Gastroesophageal sphincter (tissue), 4 donors: ENCODE results near the gene INCA1. TPM values are rescaled to one million over a fixed set of nuclear protein-coding genes. Genes with fewer than 3 reads are reported as not detected.

Experiments used
- ATAC-seq: fragments of 150-250 bp; one replicate; pipeline ENCODE4 v1.9.1; 2016; ENCODE audit warnings: mild to moderate bottlenecking, moderate library complexity
- H3K27ac ChIP-seq, 4 donors: fragments of 200-600 bp; sonication (generic) in 3 of 4; 1 replicate in 3 of 4; 2 replicates in 1 of 4; pipeline ENCODE4 v1.5.1; 2016 to 2019
- H3K27me3 ChIP-seq: fragments of 200-600 bp; sonication (generic); one replicate; pipeline ENCODE4 v1.5.1; 2019
- H3K36me3 ChIP-seq, 2 donors: fragments of 200-600 bp; sonication (generic); one replicate each; pipeline ENCODE4 v1.5.1; 2019; ENCODE audit warnings: control low read depth in 1 of 2
- H3K4me1 ChIP-seq, 3 donors: fragments of 200-600 bp; sonication (generic); 1 replicate in 2 of 3; 2 replicates in 1 of 3; pipeline ENCODE4 v1.5.1; 2016 to 2019; ENCODE audit warnings: control low read depth in 2 of 3
- H3K4me3 ChIP-seq, 2 donors: fragments of 200-600 bp; sonication (generic); one replicate each; pipeline ENCODE4 v1.5.1; 2019; ENCODE audit warnings: mild to moderate bottlenecking in 1 of 2, moderate library complexity in 1 of 2
- H3K9me3 ChIP-seq, 3 donors: fragments of 200-600 bp; sonication (generic); one replicate each; pipeline ENCODE4 v1.5.1; 2017 to 2019; ENCODE audit warnings: control low read depth in 2 of 3
- CTCF ChIP-seq, 4 experiments: fragments of 200-600 bp in 2 of 4; fragments of 450-650 bp in 2 of 4; sonication (generic) in 1 of 4; IDR thresholded peaks; one replicate each; pipeline ENCODE4 v1.5.1; 2017 to 2019; ENCODE audit warnings: antibody characterized with exemption in 4 of 4, mild to moderate bottlenecking in 2 of 4, moderate library complexity in 2 of 4
- EP300 ChIP-seq: sonication (generic); formaldehyde crosslinking; IDR thresholded peaks from one replicate; pipeline ENCODE4 v1.6.1; 2017; ENCODE audit warnings: antibody characterized with exemption, mild to moderate bottlenecking
- POLR2A ChIP-seq, 2 donors: fragments of 450-650 bp; IDR thresholded peaks; one replicate each; pipeline ENCODE4 v1.6.1; 2017; ENCODE audit warnings: antibody characterized with exemption in 2 of 2, mild to moderate bottlenecking in 2 of 2, moderate library complexity in 1 of 2
- POLR2AphosphoS5 ChIP-seq: sonication (generic); formaldehyde crosslinking; IDR thresholded peaks from one replicate; pipeline ENCODE4 v1.6.1; 2017; ENCODE audit warnings: antibody characterized with exemption
- WGBS, 2 donors: methylation state at CpG; one replicate each; pipeline ENCODE4 v1.1.5; 2018; ENCODE audit warnings: low coverage in 1 of 2; 5-methylcytosine and 5-hydroxymethylcytosine counted together
- total RNA-seq, 4 donors: library from RNA; depleted of rRNA; stranded (reverse); fragments of >200 nt; gene quantifications; one replicate each; pipeline ENCODE4 v1.1.0, GENCODE V29; 2016

The INCA1 gene
- total RNA-seq, 4 donors from 2014 or later = 0.93 to 4.4 (median 3.8) TPM; not detected in 1

GRCh38 chr17:4970273-4970672, 27.0 kb downstream of the INCA1 start:
- peak overlapping the region in 3 of 4 donors; percentile 94 to 95 (median 95) for H3K27ac ChIP-seq
- 60% methylated on average over 1 of the region's 8 CpGs; no CpG with 5 or more reads in 1 of the 2 donors for WGBS, 2 donors

DNA sequence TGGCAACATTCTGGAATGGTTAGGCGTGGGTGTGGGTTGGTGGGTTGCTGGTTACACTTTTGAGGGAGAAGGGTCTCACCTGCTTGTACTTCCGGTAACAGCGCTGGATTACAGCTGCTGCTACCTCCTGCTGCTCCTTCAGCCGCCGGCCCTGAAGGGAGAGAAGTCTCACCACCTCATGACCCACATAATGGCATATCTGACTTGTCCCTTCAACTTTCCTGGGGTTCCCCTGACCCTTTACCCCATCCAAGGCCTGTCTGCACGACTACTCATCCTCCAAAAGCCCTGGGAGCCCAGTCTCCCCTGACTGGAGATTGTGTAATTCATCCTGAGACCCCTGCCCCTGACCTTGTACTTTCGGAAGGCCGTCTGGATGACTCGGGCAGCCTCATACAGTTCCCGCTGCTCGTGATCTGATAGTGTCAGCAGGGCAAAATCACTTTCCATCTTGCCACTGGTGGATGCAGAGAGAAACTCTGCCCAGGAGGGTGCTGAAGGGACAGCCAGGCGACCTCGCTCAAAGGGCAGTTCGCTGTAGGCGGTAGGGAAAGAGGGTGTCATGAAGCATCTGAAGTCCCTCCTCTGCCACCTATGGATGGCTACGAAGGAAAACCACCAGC, 27.7 kb downstream of the INCA1 start:
- H3K36me3 ChIP-seq = peaks cover 0 to 49% of the 10 kb centered on the region in 2 donors
- peak overlapping the region in 1 of 2 donors; percentile 76 for H3K4me3 ChIP-seq
- H3K9me3 ChIP-seq = no peaks in the 10 kb centered on the region
- peak overlapping the region; percentile 77 to 95 (median 94) for H3K27ac ChIP-seq
- H3K4me1 ChIP-seq = peaks cover 3 to 80% (median 33%) of the 10 kb centered on the region in 3 donors
- 51 to 61% methylated on average over 6 to 8 of the region's 16 CpGs for WGBS, 2 donors
- no peaks in the 10 kb centered on the region for H3K27me3 ChIP-seq
- TF ChIP-seq EP300 (no peak), POLR2AphosphoS5 (no peak)
- ATAC-seq = no peak

More at GRCh38 chr17:4970273-4970672, 27.0 kb downstream of the INCA1 start:
- H3K27me3 ChIP-seq = no peaks in the 10 kb centered on the region
- TF ChIP-seq POLR2AphosphoS5 (no peak), EP300 (no peak), POLR2A (IDR thresholded peaks at IDR 0.05) (no peak), CTCF (IDR thresholded peaks at IDR 0.05) (no peak)
- no peak overlapping the region for H3K4me3 ChIP-seq
- peaks cover 0 to 52% of the 10 kb centered on the region in 2 donors for H3K36me3 ChIP-seq
- ATAC-seq = no peak
- no peaks in the 10 kb centered on the region for H3K9me3 ChIP-seq
- peaks cover 3 to 78% (median 33%) of the 10 kb centered on the region in 3 donors for H3K4me1 ChIP-seq

GRCh38 chr17:4969047-4969550, 28.2 kb downstream of the INCA1 start:
- Histone ChIP-seq H3K36me3 (peaks cover 0 to 43% of the 10 kb centered on the region in 2 donors), H3K27me3 (no peaks in the 10 kb centered on the region), H3K27ac (peak overlapping the region; percentile 77 to 95 (median 94)), H3K9me3 (no peaks in the 10 kb centered on the region), H3K4me1 (peaks cover 3 to 74% (median 32%) of the 10 kb centered on the region in 3 donors), H3K4me3 (peak overlapping the region; percentile 31 to 76)
- peak; percentile 81 for TF ChIP-seq POLR2AphosphoS5
- TF ChIP-seq EP300 = no peak
- WGBS, 2 donors = 47% methylated on average over 11 of the region's 15 CpGs; no CpG with 5 or more reads in 1 of the 2 donors
- no peak for ATAC-seq

DNA sequence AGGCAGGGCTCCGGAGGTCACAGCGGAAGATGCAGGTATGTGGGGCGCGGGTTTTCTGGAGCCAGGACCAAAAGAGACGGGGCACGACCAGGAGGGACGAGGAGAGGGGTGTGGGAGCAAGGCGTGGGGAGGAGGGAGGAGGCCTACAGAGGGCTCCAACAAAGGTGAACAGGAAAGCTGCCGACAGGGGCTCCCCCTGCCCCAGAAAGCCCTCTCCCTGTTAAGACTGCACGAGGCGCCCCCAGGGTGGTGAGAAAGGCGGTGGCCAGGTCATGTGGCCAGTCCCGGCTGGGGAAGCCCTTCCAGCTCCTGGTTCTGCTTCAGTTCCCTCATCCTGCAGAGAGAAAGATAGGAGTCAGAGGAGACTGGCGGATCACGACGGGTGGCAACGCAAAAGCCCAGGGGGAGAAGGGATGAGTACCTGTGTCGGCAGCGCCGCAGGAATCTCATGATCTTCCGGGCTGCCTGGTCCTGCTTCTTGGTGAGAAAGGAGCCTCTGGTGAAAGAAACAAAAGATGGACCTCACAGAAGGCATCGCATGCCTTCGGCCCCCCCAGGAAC, 28.8 kb downstream of the INCA1 start:
- peak overlapping the region; percentile 31 to 76 for H3K4me3 ChIP-seq
- WGBS, 2 donors = 20 to 27% methylated on average over 7 to 19 of the region's 23 CpGs
- peaks cover 3 to 69% (median 30%) of the 10 kb centered on the region in 3 donors for H3K4me1 ChIP-seq
- TF ChIP-seq POLR2A (IDR thresholded peaks at IDR 0.05) (no peak), CTCF (IDR thresholded peaks at IDR 0.05) (no peak), EP300 (no peak), POLR2AphosphoS5 (no peak)
- no peaks in the 10 kb centered on the region for H3K9me3 ChIP-seq
- H3K27me3 ChIP-seq = no peaks in the 10 kb centered on the region
- peak overlapping the region; percentile 77 to 95 (median 94) for H3K27ac ChIP-seq
- ATAC-seq = no peak
- H3K36me3 ChIP-seq = peaks cover 0 to 38% of the 10 kb centered on the region in 2 donors

DNA sequence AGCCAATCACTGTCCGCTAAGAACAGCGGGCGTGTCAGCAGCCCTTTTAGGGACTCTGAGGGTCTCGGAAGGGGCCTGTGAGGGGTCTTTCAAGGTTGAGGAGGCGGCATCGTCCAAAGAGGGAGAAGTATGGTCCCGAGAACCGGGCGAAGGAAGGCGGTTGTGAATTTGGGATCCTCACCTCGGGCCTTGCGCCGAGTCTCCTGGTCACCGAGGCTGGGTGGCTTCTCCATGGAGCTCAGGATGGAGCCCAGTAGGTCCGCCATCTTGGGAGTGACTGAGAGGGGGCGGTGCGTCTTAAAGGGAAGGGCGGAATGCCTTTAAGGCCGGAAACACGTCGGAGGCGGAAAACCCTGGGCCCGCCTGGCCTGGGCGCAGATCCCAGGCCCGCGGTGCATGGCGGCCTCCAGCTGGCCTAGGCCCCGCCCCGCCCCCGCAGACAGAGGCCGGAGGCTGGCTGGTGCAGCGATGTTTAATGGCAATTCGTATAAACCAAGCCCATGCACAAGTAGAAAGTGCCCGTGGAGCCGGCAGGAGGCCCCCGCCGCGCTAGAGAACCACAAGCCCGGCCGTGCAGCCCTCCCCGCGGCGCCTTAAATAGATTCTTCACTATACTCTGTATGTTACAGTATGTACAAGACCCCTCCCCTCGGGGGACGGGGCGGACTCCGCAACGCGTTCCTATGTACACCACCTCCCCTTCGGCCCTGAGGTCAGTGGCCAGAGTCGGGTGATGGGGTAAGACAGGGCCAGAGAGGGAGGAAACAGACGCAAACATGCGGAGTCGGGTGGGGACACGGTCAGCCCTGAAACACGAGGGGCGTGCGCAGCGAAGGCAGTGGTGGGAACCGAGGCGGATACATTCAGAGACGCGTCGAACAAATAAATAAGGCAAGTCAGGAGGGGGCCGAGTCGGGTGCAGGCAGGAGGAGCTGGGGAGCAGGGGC, 29.5 kb downstream of the INCA1 start, which contains the start of gene SPAG7:
Gene SPAG7 (minus strand): TSS at position 279 of the 947 bp plus-strand sequence. CDS start 13 bp downstream, at position 266.
- ATAC-seq = peak; percentile 84
- Histone ChIP-seq H3K4me1 (peaks cover 3 to 66% (median 30%) of the 10 kb centered on the region in 3 donors), H3K27me3 (no peaks in the 10 kb centered on the region), H3K27ac (peak within 1 kb of the TSS; percentile 88 to 95 (median 94)), H3K36me3 (peaks cover 0 to 34% of the 10 kb centered on the region in 2 donors), H3K9me3 (no peaks in the 10 kb centered on the region), H3K4me3 (peak within 1 kb of the TSS; percentile 70 to 76)
- TF ChIP-seq CTCF (IDR thresholded peaks at IDR 0.05) = peak in 3 of 4 experiments; percentile 26 to 43 (median 41)
- no peak for TF ChIP-seq EP300
- TF ChIP-seq POLR2AphosphoS5 = peak; percentile 83
- peak; percentile 48 to 62 for TF ChIP-seq POLR2A (IDR thresholded peaks at IDR 0.05)
- 0 to 2% methylated on average over 26 to 36 of the region's 66 CpGs for WGBS, 2 donors
